Measurements from ENCODE around the gene UBA3.

Gene UBA3

DNA sequence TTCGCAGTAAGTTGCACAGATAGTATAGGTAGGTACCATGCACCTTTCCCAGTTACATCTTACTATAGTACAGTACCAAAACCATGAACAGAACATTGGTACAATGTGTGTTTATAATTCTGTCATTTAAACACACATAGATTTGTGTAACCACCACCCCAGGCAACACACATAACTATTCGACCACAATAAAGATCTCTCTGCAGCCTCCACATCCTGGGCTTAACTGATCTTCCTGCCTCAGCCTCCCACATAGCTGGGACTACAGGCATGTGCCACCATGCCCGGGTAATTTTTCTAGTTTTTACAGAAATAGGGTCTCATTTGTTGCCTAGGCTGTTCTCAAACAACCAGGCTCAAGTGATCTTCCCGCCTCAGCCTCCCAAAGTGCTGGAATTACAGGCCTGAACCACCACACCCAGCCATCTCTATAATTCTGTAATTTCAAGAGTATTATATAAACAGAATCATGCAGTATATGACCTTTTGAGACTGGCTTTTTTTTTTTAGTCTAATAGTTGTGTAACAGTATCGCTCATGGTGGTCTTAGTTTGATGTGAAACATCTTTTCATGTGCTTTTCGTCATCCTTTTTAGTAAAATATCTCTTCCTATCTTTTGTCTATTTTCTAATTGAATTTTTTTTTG lies 14.7 kb downstream of the UBA3 start:
- DNase-seq = no peak

DNA sequence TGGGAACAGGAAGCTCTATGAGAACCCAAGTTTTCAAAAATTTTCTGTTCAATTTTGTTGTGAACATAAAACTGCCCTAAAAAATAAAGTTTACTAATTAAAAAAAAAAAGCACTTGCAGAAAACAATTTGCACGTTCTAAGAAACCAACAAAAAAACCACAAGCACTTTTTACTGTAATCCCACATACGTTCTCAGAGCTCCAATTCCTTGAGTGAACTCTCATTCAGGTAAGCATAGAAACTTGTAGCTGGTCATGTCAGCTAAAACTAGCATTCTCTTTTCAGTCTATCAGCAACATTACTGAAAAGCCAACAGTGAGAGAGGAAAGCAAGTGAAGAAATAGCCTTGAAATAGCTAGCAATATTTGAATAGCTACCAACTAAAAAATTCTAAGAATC lies 16.5 kb downstream of the UBA3 start:
- DNase-seq = no peak

DNA sequence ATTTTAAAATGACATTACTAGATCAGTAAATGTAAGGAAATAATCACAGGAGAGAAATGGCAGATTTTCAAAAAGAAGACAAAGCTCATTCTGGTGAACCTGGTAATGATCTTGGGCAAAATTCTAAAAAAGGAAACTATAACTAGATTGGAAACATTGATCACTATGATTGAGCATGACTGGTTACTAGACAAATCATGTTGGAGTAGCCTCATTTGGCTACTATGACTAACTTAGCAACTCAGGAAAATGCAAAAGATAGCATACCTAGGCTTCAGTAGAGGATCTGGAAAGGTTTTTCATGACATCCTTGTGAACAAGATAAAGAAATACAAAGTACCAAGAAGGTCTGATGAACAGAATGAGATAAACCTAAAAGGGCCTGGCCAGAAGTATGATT lies 20.5 kb downstream of the UBA3 start:
- no peak for DNase-seq

DNA sequence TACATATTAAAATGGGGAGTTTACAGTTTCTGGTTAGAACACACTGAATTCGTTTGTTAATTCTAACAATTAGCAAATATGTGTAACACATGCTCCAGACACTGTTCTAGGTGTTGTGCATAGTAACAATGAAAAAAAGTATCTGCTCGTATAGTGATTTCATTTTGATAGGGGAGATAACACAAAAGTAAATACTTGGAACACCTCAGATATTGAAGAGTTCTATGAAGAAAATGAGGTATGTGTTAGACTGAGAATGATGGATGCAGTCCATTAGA lies 21.3 kb downstream of the UBA3 start:
- no peak for DNase-seq

DNA sequence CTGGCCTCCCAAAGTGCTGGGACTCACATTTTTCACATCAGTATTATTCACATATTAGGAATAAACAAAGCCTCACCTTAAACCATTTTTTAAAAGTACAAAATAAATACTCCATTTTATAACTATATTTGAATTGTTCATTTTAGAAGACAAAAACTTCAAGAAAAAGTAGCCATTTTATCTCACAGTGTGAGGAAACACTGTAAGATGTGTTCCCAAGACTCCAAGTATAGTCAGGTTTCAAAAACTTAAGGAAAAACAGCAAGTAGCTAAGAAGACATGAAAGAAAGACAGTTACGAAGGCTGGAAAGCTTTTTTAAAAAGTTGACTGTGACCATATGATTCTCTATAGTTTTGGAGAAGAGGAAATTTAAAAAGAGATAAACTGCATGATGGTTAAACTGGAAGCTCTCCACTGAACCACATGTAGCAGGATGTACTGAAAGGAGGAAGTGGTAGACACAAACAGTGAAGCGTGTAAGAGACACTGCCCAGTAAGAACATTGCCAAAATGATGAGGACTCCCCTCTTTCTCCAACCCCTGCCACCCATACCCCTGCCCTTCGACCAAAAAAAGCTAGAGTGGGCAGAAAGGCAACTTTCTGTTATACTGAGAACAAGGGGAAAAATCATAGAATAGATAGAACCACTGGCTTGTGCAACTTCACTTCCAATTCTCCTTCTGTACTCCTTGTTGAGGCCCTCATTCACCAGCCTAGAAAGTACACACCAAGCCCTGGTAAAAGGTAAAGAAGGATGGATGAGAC lies 21.8 kb downstream of the UBA3 start:
- DNase-seq = no peak

DNA sequence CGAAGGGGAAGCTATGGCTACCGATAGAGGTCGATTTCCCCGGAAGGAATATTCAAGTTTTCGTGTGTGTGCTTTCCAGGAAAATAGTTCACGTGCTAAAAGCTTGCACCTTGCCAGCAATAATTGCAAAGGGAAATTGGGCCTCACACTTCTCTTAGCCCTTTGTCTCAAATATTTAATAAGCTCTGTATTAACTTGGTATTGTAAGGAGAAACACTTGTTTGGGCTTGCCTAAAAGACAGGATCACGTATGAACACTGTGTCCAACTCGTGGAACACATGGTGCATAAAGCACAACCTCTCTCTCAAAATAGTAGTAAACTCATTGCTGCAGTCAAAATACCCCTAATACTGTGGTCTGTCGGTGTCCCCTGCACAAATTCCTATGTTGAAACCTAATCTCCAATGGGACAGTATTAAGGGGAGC lies 27.7 kb downstream of the UBA3 start:
- no peak for DNase-seq

DNA sequence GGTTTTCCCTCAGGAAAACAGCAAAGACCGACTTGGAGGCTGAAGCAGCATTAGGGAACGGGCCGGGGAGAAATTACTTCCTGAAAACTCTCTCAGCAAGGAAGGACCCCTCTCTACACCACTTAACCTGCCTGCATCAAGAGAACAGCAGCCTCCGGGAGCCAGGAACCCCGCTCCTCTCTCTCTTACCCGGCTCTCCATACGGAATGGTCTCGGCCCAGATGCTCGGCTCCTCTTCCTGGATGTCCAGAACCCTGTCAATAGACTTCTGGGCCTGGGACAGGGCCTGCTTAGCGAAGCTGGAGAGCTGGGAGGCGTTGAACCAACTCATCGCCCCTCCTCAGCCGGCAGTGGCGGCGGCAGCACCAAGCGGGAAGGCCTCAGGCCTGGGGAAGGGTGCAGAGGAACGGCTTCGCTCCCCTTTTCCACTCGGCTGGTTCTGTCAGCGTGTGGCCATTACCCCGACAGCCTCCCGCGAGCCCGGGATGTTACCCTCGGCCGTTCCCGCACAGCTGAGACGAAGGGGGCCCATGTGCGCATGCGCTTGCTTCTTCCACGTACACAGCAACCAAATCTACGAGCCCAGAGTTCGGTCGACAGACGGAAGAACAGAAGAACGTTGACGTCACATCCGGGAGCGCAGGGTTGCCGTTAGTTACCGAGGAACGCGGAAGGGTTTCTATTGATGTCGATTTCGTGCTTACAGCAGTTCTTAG lies 28.3 kb downstream of the UBA3 start, which contains the start of gene TMF1:
TMF1 (minus strand) TSS at position 578 of the 716 bp plus-strand sequence; CDS start at position 331, 247 bp downstream.
- DNase-seq = peak; percentile 98

DNA sequence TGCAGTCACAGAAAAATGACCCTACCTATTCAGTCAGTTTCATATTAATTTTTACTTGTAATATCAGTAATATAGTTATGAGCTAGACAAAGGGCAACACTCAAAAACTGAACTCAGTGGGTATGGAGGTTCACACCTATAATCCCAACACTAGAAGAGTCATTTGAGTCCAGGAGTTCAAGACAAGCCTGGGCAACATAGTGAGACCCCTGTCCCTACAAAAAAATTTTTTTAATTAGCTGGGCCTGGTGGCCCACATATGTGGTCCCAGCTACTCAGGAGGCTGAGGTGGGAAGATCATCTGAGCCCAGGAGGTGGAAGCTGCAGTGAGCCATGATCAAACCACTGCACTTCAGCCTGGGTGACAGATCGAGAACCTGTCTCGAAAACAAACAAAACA lies 31.2 kb downstream of the UBA3 start:
- no peak for DNase-seq

DNA sequence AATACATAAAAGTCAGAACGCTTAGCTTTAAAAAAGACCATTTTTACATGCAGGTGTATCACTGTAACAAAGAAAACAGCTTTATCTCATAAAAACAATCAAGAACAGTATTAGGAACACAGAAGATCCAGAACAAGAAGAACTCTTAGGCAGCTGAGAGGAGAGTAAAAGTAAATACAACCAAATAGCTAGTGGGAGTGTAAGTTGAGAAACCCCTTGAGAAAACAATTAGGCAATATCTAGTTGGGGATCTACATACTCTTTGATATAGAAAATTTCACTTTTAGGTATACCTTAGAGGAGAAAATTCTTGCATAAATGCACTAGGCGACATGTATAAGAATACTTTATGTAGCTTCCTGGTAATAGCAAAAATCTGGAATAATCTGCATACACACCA lies 35.6 kb downstream of the UBA3 start:
- no peak for DNase-seq

DNA sequence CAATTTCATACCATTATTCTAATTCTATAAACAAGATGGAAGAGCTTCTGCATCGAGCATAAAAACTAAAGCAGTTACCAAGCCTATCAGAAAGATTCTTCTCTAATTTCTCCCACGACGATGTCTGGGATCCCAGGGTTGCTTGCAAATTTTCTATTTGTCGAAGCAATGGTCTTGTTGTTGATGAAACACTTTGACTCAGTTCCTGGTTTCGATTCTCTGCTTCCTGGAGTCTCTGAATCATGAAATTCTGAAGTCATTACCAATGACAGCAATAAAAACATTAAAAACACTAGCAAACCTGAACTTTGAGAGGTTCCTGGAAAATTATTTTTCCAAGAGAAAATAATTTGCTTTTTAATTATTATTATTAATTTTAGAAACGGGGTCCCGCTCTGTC lies 46.7 kb downstream of the UBA3 start:
- DNase-seq = peak; percentile 32

DNA sequence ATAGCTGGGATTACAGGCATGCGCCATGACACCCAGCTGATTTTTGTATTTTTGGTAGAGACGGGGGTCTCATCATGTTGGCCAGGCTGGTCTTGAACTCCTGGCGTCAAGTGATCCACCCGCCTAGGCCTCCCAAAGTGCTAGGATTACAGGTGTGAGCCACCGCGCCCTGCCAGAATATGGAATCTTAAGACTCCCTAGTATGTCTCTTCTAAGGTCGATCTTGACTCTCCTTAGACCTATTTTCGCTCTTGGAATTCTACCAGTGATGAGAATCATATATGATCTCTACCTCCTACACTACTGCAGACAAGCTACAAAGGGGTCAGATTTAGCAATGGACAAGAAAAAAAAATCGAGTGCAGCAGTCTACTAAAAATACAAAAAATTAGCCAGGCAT lies 47.4 kb downstream of the UBA3 start:
- no peak for DNase-seq

DNA sequence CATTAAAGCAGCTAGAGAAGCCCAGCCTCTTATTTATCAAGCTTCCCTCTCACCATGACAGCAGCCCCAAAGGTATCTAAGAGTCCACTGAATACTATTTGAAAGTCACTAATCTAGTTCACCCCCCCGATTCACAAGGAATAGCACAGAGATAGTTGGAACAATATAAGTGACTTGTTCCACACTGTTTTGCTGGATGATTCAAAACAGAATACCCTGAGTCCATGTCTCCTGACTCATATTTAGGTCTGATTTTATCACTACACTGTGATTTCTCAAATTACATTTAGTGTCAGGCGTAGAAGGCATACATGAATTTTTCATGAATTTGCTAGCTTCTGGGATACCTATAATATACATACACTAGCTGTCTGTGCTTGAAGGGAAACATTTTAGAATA lies 48.0 kb downstream of the UBA3 start:
- DNase-seq = no peak

DNA sequence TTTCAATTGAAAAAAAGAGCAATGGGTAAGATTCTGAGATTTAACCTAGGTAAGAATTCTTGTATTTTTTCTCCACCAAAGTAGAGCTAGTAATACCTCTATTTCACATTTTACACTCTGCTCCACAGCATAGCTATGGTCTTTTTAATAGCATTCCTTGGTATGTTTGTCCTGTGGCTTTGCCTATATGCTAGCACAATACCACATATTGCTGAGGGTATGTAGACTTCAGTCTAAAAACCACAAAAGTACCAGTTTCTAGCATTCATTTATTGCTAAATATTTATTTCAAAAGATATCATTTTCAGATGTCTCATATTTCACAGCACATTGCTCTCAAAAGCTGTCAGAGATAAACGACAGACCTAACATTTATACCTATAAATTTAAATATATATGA lies 48.5 kb downstream of the UBA3 start:
- DNase-seq = no peak

DNA sequence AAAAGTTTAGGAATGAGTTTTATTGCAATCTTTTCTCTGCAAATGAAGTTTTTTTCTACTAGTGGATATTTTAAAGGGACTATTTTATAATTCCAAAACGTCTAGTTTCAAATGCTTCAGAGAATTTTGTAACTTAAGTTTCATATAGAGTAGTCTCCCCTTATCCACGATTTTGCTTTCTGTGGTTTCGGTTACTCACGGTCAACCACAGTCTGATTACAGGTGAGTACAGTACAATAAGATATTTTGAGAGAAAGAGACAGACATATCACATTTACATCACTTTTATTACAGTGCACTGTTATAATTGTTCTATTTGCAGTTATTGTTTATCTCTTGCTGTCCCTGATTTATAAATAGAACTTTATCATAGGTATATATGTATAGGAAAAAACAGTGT lies 59.3 kb downstream of the UBA3 start:
- no peak for DNase-seq

DNA sequence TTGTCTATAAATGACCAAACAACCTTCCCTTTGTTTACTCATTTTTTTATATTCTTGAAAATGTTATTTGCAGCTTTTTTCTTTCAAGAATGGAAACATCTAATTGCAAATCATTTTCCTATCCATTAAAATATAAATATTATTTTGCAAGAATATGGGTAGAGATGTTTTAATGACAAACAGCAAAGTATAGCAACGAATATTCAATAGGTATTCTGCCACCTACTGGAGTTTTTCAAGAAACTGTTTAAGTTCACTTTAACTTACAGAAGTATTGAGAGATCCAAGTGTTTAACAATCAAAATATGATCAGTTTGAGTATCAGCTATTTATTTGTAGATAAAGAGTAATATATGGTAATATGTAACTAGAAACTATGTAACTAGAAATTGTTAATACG lies 59.7 kb downstream of the UBA3 start:
- no peak for DNase-seq

DNA sequence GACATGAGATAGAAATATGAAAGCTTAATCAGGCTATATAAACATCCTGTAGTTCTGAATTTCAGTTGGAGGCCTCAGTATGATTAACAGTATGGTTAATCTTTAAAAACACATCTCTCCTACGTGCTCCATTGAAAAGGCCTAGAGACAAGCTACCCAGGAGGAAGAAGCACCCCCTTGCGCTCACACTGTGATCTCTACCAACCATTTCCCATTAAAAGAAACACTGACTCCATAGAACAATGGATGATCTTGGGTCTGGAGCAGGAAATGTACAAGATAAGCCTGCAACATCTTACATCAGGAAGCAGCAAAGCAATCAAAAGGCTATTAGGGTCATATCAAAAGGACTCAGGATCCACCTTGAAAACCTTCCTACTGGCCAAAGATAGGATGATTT lies 63.3 kb downstream of the UBA3 start:
- no peak for DNase-seq

DNA sequence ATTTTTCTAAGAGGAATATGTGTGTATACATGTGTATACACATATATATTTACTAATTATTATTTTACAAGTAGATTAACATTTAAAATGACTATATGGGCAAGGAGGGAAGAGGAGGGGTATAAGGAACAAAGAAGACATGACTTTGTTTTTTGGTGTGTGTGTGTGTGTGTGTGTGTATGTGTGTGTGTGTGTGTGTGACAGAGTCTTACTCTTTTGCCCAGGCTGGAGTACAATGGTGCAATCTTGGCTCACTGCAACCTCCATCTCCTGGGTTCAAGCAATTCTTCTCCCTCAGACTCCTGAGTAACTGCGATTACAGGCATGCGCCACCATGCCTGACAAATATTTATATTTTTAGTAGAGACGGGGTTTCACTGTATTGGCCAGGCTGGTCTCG lies 64.1 kb downstream of the UBA3 start:
- DNase-seq = no peak

DNA sequence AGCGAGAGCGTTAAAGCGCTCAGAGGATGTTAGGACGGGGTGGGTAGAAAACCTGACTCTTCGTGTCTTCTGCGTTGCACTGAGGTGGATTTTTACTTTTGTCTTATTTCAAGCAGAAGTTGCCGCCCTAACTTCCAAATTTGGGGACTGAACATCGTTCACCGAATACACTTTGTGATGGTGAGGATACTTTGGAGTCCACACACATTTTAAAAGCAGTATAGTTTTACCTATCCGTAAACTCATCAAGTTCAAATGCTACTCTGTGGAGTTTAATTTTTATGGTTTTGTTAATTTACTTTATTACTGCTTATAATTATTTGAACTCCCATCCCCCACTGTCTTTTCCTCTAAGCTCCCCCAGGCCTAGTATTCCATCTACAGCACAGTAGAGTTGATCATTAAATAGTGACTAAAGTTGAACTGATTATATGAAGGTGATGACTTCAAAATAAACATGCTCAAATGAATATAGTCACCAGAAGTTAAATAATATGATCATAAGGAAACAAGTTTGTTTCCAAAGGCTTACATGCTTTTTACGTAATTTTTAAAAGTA lies 66.1 kb downstream of the UBA3 start:
- DNase-seq = no peak

DNA sequence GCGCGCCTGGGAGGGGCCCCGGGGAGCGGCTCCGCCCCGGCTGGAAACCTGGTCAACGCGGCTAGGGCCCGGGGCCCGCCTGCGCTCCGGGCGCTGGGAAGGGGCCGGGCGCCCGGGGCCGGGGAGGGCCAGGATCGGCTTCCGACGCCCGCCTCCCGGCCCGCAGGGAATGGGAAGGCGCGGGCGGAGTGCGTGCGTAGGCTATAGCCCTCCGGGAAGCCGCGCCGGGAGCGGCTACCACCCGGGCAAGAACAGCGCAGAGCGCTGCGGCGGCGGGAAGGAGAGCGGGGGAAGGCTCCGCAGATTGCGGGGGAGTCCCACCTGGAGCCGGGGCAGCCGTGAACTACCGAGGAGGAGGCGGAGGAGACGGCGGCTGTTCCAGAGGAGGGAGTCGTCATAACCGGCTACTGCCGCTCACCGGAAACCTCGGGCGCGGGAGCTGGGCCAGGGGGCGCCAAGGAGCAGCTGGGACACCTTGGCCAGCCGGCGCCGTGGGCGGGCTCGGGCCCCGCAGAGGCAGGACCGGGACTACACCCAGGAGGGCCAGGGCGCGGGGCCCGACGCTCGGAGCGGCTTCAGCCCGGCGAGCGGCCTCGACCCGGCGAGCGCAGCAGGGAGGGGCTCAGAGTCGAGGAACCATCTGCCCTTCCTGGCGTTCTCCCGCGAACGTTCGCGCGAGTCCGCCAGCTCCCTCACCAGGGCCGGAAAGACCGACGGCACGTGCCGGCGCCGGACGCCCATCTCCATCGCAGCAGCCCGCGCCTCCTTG lies 66.7 kb downstream of the UBA3 start, which contains the start of gene EOGT:
EOGT (minus strand) TSS at position 432 of the 769 bp plus-strand sequence. CDS start 3,838 bp downstream, outside the sequence.
- DNase-seq = peak; percentile 86

DNA sequence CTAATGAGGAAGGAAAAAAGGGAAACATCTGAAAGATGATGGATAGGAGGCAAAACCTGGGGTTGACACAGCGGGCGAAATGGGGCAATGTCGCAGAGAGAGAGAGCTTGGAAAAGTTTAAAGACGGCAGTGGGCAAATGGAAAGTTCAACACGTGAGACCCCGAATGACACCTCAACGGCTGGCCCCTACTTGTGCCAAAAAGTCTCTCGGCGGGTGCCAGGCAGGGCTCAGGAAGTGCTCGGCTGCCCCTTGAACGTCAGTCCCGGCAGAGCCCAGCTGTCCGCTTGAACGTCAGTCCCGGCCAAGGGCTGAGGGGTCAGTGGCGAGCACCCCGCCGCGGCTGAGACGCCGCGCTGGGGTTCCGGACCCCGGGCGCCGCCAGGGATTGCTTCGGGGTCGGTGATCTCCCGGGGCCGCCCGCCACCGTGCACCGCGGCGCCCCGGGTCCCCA lies 67.3 kb downstream of the UBA3 start:
- peak; percentile 26 for DNase-seq

DNA sequence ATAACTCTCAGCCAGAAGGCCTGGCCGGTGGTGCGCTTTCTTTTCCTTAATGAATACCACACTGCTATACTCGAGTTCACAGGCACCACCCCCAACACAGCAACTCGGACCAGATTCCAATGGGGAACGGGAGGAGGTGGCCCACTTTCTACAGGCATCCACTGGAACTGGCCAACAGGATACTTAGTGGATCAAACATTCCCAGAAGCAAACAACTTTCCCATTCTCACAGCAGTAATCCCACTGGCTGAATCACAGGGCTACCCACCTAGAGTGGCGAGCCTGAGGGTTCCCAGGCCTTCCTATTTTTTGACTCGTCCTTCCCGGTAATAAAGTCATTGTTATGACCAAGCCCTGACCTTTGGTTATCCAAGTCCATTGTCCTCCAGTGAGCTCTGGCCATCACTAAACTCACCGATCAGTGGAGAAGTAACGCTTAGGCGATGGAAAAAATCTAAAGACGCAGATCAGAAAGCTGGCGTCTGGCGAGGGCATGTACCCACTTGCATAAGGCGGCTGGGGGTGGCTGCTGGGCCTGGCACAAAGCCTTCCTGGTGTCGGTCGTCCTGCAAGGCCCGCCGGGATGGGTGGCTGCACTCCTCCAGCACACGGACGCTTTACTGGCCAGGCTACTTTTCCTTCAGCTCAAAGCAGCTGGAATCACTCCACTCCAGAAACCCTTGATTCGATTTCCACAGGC lies 67.9 kb downstream of the UBA3 start:
- no peak for DNase-seq

DNA sequence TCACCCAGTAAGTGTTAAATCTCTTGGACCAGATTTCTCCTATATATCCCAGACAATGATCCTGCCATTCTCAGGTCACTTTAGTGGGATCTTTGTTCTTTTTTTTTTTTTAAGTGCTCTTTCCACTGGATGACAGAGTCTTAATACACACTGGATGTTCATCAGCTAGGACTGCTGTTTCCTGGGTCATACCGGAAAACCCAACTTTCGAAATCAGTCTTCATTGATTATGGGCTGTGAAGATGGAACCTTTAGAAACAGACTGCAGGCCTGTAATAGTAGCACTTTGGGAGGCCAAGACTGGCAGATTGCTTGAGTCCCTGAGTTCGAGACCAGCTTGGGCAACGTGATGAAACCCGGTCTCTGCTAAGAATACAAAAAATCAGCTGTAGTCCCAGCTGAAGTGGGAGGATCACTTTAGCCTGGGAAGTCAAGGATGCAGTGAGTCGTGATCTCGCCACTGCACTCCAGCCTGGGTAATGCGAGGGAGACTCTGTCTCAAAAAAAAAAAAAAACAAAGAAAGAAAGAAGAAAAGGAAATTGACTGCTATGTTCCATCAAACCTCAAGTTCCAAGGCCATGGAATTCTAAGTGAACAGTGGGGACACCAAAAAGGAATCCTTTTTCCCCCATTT lies 69.0 kb downstream of the UBA3 start:
- DNase-seq = no peak

Data from activated CD4-positive, alpha-beta T cell treated with anti-CD3 and anti-CD28 coated beads for 48 hours (primary cell).